HG03460 (cell line): Measurements from ENCODE around the gene JUNB.

Experiments used
- ATAC-seq: cut with Tn5 transposase; IDR thresholded peaks from one replicate; pipeline ENCODE4 v1.9.1; 2021; ENCODE audit not compliant: unreplicated experiment

Gene JUNB

DNA sequence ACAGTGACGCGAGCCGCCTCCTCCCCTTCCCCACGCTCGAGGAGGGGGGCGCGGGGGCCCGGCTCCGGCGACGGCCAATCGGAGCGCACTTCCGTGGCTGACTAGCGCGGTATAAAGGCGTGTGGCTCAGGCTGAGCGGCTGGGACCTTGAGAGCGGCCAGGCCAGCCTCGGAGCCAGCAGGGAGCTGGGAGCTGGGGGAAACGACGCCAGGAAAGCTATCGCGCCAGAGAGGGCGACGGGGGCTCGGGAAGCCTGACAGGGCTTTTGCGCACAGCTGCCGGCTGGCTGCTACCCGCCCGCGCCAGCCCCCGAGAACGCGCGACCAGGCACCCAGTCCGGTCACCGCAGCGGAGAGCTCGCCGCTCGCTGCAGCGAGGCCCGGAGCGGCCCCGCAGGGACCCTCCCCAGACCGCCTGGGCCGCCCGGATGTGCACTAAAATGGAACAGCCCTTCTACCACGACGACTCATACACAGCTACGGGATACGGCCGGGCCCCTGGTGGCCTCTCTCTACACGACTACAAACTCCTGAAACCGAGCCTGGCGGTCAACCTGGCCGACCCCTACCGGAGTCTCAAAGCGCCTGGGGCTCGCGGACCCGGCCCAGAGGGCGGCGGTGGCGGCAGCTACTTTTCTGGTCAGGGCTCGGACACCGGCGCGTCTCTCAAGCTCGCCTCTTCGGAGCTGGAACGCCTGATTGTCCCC is at the start of gene JUNB:
TSS of gene JUNB (plus strand) at position 142 of the 706 bp plus-strand sequence. CDS start at position 428, 286 bp downstream.
- ATAC-seq = peak; percentile 28

DNA sequence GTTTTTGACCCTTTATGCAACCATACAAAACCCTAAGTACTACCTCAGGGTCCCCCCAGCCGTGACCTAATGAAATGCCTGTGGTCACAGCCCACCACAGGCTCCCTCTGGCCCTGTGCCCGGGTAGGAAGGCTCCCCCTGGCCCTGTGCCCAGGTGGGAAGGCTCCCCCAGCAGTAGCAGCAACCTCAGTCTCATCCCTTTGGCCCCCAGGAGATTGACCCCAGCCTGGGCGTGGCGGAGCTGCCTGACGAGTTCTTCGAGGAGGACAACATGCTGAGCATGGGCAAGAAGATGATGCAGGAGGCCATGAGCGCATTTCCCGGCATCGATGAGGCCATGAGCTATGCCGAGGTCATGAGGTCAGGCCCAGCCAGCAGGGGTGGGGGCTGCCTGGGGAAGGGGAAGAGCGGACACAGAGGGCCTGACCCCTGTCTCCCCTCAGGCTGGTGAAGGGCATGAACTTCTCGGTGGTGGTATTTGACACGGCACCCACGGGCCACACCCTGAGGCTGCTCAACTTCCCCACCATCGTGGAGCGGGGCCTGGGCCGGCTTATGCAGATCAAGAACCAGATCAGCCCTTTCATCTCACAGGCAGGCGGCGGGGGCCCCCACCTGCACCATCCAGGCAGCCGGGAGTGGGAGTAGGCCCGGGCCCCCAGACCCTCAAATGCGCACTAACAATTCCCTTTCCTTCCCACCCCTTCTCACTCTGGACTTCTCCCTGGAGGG is 46.0 kb upstream of the JUNB start:
- ATAC-seq = no peak

DNA sequence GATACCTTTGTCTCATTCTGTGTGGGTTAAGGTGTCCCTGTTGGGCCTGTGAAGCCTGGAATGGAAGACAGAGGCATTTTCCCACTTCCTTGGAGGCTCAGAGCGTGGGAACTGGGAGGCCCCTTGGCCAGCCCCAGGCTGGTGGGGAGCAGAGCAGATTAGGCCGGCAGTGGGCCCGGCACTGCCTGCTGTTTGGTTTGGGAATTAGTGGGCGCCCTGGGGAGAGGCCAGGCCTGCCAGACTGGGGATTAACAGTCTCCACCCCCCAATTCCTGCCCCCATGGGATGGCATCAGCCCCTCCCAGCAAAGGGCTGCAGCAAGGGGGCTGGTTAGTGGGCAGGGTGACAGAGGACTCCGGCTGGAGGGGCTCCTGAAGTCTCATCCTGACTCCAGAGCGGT is 42.8 kb upstream of the JUNB start:
- no peak for ATAC-seq

DNA sequence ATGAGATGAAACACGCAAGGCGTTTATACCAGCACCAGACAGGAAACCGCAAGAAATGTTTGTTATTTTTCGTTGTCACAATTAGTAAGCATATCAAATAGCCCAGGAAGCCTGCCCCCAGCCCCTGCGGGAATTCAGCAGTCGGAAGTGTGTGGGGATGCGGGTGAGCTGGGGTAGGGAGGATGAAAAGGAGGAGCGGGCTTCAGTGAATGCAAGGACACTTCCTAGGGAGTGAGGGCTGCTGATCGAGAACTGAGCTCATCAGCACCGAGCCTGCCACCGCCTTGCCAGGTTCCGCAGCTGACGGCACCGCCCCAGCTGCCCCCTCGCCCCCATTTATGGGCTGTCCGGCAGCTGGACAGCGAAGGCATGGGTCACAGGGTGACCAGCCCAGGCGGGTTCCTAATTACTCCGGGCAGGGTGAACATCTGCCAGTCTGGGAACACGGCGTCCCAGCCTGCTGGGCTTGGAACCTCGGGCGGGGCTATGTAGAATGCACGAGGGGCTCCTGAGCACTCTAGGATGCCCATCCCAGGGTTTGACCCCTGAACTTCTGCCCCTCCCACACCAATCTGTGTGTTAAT is 41.3 kb upstream of the JUNB start:
- ATAC-seq = no peak

DNA sequence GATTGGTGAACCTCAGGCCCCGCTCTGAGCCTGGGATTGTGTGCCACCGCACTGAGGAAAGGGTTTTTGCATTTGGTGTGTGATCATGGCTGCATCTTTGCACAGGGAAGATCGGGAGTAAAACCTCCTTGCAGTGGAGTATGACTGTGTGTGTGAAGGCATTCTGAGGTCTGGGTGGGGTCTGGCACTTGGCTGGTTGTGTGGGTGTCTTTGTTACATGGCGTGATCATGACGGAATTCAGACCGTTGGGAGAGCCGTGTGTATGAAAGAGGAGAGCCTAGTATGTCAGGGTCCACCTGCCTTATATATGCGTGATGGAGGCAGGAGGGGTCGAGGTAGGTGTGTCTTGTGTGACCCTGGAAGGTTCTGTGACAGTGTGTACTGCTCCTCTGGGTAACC is 40.4 kb upstream of the JUNB start:
- ATAC-seq = no peak

DNA sequence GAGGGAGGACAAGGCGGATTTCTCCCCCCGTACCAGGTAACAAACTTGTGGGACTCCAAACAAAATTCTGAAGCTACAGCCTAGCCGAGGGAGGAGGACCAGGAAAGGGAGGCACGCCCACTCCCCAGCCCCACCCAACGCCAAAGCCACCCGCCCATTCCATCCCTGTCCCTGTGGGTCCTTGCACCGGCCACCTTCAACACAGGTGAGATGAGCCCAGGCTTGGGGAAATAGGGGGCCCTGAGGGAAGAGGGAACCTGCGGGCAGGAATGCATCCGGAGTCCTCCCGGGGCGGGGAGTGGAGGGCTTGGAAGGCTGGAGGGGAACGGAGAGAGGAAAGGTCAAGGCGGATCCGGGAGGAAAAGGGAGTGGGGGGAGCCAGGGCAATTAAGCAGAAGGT is 39.7 kb upstream of the JUNB start, which contains the start of gene BEST2:
TSS of gene BEST2 (plus strand) at position 157 of the 400 bp plus-strand sequence. CDS start 802 bp downstream, outside the sequence.
- ATAC-seq = no peak

DNA sequence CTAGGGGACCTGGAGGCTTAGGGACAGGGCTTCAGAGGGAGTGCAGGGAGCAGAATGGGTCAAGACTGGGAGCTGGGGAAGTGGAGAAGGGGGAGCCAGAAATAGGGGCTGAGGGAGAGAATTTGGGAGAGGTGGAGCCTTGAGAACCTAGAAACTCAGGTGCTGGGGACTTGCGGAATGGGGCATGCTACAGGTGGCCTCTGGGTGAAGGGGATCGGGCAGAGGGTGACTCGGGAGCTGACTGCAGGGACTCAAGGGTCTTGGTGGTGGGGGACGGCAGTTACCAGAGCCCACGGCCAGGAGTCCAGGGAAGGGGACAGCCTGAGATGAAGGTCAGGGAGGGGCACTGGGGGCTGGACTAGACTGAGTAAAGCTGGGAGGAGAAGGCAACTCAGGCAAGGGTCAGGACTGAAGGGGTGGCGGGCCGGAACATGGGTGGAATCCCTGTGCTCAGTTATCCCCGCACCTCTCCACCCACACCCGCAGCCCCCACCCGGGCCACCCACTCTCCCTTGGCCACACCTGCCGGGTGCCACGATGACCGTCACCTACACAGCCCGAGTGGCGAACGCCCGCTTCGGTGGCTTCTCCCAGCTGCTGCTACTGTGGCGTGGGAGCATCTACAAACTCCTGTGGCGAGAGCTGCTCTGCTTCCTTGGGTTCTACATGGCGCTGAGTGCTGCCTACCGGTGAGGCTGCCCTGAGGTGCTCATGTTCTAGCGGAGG is 39.1 kb upstream of the JUNB start:
- no peak for ATAC-seq

DNA sequence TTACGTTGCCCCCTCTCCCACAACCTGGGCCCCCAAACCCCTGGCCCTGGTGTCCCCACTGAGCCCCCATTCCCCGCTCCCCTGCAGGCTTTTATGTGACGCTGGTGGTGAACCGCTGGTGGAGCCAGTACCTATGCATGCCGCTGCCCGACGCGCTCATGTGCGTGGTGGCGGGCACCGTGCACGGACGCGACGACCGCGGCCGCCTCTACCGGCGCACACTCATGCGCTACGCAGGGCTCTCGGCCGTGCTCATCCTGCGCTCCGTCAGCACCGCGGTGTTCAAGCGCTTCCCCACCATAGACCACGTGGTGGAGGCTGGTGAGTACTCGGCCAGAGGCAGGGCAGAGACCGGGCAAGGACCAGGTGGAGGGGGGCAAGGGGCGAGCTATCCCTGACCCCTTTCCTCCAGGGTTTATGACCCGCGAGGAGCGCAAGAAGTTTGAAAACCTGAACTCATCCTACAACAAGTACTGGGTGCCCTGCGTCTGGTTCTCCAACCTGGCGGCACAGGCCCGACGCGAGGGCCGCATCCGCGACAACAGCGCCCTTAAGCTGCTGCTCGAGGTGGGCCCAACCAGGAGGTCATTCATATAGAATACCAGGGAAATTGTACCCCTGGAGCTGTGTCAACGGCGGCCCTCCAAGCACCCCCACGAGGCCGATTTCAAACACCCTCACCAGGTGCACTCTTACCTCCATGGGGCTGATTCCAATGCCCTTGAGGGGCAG is 36.7 kb upstream of the JUNB start:
- no peak for ATAC-seq

DNA sequence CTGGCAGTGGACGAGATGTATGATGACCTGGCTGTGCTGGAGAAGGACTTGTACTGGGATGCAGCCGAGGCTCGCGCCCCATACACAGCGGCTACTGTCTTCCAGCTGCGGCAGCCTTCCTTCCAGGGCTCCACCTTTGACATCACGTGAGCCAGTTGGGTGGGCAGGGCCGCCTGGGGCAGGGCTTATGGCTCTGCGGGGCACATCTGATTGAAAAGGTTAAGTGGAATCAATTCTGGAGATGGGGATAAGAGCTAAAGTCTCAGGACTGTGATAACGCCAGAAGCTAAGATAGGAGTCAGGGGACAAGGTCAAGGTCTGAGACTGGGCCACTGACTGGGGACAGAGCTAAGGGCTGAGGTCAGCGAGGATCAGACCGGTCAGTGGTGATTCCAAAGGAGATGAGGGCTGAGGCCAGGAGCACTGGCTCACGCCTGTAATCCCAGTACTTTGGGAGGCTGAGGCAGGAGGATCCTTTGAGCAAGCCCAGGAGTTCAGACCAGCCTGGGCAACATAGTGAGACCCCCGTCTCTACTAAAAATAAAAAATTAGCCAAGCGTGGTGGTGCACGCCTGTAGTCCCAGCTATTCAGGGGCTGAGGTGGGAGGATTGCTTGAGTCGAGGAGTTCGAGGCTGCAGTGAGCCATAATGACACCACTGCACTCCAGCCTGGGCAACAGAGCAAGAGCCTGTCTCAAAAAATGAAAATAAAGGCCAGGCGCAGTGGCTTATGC is 35.0 kb upstream of the JUNB start:
- no peak for ATAC-seq

DNA sequence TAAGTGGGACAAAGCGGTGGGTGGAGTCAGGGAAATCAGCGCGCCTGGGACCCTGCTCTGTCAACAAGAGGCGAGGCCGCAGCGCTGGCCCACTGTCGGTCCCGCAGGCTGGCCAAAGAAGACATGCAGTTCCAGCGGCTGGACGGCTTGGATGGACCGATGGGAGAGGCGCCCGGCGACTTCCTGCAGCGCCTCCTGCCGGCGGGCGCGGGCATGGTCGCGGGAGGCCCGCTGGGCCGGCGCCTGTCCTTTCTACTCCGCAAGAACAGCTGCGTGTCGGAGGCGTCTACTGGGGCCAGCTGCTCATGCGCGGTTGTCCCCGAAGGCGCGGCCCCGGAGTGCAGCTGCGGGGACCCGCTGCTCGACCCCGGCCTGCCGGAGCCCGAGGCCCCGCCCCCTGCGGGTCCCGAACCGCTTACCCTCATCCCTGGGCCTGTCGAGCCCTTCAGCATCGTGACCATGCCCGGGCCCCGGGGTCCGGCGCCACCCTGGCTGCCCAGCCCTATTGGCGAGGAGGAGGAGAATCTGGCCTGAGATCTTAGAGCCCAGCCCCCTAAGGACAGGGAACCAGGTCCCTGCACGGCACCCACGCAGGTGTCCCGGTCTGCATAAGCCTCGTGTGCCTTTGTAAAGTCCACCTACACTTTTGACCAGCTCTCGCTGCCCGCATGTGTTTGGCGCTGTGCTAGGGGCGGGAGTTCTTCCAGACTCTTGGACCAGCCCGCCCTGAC is 33.6 kb upstream of the JUNB start:
- ATAC-seq = no peak

DNA sequence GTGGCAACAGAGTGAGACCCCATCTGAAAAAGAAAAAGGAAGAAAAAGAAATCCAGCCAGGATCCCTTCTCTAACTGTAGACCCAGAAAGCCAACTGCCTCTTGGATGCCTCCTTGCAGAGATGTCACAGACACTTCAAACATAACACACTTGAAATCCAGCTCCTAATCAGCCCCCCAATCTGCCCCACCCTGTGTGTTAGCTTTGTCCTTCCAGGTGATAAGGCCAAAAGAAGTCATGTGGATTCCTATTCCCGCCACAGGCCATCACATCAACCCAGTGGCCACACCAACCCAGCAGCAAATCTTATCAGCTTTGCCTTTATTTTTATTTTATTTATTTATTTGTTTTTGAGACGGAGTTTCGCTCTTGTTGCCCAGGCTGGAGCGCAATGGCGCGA is 31.6 kb upstream of the JUNB start:
- no peak for ATAC-seq

DNA sequence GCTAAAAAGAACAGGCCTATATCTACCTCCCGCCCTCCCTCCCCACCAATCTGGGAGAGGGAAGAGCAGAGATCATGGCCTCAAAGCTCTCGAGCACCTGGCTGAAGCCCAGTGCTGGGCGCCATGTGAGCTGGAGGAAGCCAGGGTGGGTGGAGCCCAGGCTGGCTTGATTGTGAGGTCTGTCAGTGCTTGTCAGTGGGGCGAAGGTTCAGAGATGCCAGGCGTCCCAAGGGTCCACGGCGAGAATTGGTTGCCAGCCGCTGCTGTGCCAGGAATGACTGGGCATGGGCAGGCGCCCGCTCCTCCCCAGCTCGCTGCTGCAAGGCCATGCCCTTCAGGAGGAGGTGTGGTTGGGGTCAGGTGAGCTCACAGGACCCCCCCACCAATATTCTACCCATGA is 28.2 kb upstream of the JUNB start:
- ATAC-seq = no peak

DNA sequence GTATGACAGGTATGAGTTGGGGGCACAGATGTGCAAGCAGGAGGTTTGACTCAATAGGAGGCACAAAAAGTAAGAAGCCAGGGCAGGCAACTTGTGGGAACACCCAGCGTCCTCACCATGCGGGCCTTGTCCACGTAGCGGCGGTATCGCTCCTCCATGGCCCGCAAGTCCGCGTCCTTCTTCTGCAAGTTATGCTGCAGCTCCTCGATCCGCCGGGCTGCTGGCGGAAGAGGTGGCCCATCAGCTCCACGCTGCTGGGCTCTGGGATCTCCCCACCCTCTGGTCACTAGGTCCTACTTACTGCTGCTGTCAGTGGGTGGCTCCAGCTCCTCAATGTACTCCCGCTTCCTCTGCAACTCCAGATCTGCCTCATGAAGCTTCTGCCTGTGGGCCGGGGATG is 26.6 kb upstream of the JUNB start:
- no peak for ATAC-seq

DNA sequence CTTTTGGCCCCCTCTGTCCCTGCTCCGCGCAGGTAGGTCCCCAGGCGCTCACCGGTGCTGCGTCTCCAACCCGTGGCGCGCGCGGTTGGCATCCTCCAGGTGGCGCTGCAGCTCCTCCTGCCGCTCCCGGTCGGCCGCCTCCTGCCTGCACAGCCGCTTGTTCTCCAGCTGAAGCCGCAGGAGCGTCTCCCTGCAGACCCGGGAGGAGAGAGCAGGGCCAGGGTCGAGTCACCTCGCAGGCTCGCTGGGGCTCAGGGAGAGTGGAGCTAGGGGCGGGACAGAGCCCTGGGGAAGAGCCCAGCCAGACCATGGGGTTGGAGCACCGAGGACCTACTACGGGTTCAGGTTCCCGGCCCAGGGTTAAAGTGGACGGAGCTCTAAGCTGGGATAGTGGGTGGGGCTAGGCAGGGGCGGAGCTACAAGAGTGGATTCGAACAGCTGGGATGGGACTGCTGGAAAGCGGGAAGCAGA is 25.2 kb upstream of the JUNB start:
- no peak for ATAC-seq

DNA sequence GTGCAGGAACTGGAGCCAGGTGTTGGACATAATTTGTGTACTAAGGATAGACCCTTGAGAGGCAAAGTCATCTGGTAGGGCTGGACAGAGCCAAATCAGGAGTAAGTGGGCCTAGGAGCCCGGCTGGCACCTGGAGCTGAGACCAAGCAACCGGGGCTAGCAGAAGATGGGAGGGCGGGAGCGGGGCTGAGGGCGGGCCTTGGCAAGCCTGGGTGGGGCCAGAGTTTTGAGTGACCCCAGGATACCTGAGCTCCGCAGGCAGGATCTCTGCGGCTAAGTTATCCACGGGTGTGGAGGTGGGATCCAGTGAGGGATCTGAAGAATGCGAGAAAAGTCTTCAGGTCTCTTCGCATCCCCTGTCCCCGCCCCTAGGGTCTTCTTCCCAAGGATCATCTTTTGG is 24.1 kb upstream of the JUNB start:
- no peak for ATAC-seq

DNA sequence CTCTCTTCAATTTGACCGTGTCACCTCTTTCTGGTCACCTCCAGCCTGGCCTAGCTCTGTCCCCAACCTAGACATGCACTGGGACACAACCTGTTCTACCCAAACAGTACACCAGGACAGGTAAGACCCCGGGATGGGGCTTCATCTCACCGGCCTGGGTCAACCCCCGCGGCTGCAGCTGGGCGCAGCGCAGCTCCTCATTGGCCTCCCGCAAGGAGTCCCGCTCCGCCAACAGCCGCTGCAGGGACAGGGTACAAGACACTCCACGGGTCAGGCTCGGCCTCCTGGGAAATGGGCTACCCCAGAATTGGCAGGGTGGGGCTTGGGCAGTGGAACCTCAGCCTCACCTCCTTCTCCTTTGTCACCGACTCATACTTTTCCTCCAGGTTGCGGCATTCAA is 23.6 kb upstream of the JUNB start:
- no peak for ATAC-seq

DNA sequence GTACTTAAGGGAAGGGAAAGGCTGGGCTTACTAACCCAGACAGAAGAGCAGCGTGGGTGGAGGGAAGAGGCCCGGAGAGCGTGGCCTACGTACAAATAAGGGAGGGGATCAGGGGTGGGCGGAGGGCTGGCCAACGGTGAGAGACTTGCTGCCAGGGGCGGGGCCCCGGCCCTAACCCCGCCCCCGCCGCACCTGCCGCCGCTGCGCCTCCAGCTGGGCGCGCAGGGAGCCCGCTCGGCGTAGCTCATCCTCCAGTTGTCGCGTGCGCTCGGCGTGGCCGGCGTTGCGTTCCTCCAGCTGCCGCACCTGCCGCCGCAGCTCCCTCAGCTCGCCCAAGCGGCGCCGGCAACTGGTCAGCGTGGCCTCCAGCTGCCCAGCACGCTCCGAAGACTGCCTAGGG is 21.6 kb upstream of the JUNB start:
- ATAC-seq = no peak

DNA sequence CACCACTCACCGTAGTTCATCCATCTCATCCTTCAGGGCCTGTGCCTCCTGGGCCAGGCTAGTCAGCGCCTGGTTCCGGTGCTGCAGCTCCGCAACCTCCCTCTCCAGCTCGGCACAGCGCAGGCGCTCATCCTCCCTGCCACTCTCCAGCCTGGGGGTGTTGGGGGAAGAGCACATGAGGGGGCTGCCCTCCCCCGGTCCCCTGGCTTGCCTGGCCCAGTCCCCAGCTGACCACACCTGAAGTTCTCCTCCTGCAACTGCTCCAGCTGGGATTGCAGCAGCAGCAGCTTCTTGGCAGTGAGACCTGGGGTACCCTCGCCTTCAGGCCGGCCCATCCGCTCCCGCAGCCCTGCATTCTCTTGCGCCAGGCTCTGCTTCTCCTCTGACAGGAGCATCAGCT is 20.4 kb upstream of the JUNB start:
- no peak for ATAC-seq

DNA sequence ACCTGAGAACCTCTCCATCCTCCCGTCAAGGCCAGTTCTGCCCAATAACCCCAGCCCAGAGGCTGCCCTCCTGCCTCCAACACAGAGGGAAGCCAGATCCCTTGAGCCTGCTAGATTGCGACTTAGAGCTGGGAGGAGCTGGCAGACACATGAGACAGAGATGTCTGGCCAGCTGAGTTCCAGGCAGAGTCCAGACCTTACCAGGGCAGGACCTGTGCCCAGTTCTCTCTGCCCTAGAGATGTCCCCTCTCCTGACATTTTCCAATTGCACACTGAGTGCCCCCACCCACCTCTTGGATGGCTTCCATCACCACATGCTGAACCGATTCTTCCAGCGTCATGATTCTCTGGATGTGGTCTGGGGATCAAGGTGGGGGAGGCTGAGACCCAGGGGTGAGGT is 19.0 kb upstream of the JUNB start:
- no peak for ATAC-seq
